NB4 (cell line): ENCODE measurements around the gene HOXD1.

Experiments
- CTCF ChIP-seq: IDR thresholded peaks from one replicate; pipeline ENCODE4 v1.5.1; 2012; ENCODE audit warnings: low read depth, low read length
- POLR2A ChIP-seq: IDR thresholded peaks from 2 replicates; pipeline ENCODE4 v1.6.1; 2011; ENCODE audit warnings: mild to moderate bottlenecking; ENCODE audit not compliant: insufficient read length; ENCODE audit errors: extremely low read depth

GRCh38 chr2:176149939-176150583, 38.4 kb upstream of the HOXD1 start:
- TF ChIP-seq CTCF (no peak), POLR2A (no peak)
